Urinary bladder (tissue), 4 donors: ENCODE results near the gene THRA. TPM values are rescaled to one million over a fixed set of nuclear protein-coding genes. Genes with fewer than 3 reads are reported as not detected.

ENCODE experiments used
- DNase-seq: peaks from one replicate; pipeline ENCODE4 v3.0.0-alpha.2; 2015; ENCODE audit errors: extremely low spot score
- H3K27ac ChIP-seq: one replicate; pipeline ENCODE4 v1.5.1; 2013; ENCODE audit warnings: low read depth, mild to moderate bottlenecking, moderate library complexity
- H3K36me3 ChIP-seq: one replicate; pipeline ENCODE4 v1.6.1; 2013; ENCODE audit warnings: mild to moderate bottlenecking, moderate library complexity; ENCODE audit not compliant: insufficient read depth
- H3K4me1 ChIP-seq: one replicate; pipeline ENCODE4 v1.6.1; 2013; ENCODE audit warnings: mild to moderate bottlenecking, moderate library complexity; ENCODE audit not compliant: insufficient read depth
- H3K4me3 ChIP-seq: one replicate; pipeline ENCODE4 v1.5.1; 2013; ENCODE audit warnings: low read depth, low read length
- WGBS: extraction: QIAGEN DNeasy Blood & Tissue Kit; methylation state at CpG from one replicate; pipeline ENCODE4 v1.1.7; 2013; 5-methylcytosine and 5-hydroxymethylcytosine counted together
- polyA plus RNA-seq: library from polyadenylated mRNA; stranded (reverse); fragments of 200-250 nt; gene quantifications from one replicate; pipeline ENCODE4 v1.2.3, GENCODE V29; 2013
- total RNA-seq: library from RNA; depleted of rRNA; stranded (reverse); fragments of >200 nt; gene quantifications from one replicate; pipeline ENCODE4 v1.2.3, GENCODE V29; 2014
- donor health status: healthy with polysubstance abuse.
- donor health status: healthy.

THRA gene
- total and polyA plus RNA-seq, 2 donors: 35.5 to 76.3 TPM

DNA sequence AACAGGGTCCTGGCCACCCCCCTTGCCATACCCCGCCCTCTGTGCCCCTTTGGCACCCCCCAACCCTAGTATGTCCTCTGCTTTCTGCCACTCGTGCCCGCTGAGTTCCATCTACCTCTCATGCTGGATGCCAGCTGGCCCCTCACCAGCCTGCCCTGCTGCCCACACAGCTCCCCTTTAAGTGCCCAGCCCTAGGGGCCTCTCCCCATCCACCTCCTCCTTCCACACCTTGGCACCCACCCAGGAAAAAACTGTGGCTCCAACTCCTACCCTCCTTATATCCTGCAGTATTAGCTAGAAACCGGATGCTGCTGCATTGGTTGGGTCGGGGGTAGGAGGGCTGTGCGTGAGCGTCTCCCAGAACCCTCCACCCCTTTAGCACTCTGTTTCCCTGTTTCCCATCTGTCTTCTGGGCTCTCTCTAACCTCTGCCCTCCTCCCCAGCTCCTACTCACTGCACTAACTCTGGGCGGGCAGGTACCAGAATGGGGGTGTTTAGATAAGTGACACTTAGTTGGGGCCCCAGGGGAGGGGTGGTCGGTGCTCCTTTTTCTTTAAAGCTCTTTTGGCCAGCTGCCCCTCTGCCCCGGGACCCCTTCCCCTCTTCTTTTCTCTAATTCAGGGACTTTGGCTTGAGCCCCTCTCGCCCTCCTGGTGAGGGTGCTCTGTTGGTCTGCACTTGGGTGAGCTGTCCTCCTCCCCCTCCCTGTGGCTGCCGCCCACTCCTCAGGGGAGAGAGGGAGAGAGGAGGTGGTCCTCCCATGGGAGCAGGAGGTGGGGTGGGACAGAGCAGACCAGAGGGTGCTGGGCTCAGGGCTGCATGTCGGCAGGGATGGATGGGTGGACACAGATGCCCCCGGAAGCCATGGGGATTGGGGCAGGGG, 27.7 kb downstream of the THRA start:
- WGBS: 54% methylated on average over 13 of the region's 14 CpGs
- Histone ChIP-seq H3K36me3 (peaks cover 4% of the 10 kb centered on the region), H3K4me1 (no peaks in the 10 kb centered on the region), H3K4me3 (no peak overlapping the region), H3K27ac (peak overlapping the region; percentile 1)
- no peak for DNase-seq

DNA sequence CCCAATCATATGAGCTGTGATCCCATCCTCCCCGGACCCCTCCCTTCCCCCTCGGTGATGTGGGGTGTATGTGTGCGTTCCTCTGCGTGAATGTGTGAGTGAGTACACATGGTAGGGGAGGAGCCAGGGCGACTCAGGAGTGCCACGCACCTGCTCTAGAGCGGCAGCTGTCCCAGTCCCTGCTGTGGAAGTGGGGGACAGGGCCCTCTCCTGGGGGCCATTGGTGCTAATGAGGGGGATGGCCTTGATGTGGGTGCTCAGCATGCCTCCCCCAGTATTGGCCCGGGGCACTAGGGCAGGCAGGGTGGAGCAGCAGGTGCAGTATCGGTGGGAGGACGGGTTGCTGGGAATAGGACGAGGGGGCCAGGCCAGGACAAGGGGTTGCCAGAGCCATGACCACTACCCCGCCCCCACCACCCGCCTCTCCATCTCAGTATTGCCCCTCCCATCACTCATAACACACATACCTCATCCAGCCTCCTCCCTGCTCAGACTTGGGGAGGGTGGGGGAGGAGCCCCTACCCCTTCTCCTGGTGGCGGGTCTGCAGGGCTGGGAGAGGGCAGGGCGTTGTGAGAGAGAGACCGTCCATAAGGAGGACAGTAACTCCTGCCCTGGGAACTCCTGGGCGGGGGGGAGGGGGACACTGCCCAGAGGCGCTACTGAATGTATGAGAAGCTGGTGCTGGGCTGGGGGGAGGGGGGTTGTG, 29.1 kb downstream of the THRA start:
- no peak overlapping the region for H3K4me3 ChIP-seq
- peaks cover 4% of the 10 kb centered on the region for H3K36me3 ChIP-seq
- no peak for DNase-seq
- H3K27ac ChIP-seq: peak overlapping the region; percentile 63
- 44% methylated on average over 18 of the region's 18 CpGs for WGBS
- no peaks in the 10 kb centered on the region for H3K4me1 ChIP-seq

- no peak overlapping the region for H3K27ac ChIP-seq
- no peak overlapping the region for H3K4me3 ChIP-seq
- no peak for DNase-seq
- WGBS: 18% methylated on average over 3 of the region's 3 CpGs
- H3K4me1 ChIP-seq: no peaks in the 10 kb centered on the region
- H3K36me3 ChIP-seq: peaks cover 2% of the 10 kb centered on the region
Measured at GRCh38 chr17:40092581-40092980, 29.8 kb downstream of the THRA start.

- DNase-seq: no peak
- 62% methylated on average over 29 of the region's 29 CpGs for WGBS
- Histone ChIP-seq H3K27ac (no peak overlapping the region), H3K4me1 (no peaks in the 10 kb centered on the region), H3K36me3 (no peaks in the 10 kb centered on the region), H3K4me3 (no peak overlapping the region)
Measured at GRCh38 chr17:40093005-40093579, 30.3 kb downstream of the THRA start.

DNA sequence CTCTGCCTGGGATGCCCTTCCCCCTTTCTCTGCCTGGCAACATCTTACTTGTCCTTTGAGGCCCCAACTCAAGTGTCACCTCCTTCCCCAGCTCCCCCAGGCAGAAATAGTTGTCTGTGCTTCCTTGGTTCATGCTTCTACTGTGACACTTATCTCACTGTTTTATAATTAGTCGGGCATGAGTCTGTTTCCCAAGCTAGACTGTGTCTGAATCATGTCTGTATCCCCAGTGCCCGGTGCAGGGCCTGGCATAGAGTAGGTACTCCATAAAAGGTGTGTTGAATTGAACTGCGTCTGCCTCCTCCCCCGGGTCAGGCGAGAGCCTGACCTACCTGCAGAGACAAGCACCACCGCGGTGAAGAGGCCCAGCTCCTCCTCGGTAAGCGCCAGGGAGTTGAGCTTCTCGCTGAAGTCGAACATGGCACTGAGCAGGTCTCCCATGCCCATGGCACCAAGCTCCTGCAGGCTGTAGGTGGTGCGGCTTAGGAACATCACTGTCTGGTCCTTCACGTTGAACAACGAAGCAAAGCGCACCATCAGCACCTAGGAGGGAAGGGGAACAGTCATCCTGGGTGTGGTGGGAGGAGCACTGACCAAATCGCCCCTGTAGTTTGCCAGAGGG, 30.9 kb downstream of the THRA start:
- no peak overlapping the region for H3K4me3 ChIP-seq
- no peak overlapping the region for H3K27ac ChIP-seq
- WGBS: 77% methylated on average over 16 of the region's 16 CpGs
- no peaks in the 10 kb centered on the region for H3K4me1 ChIP-seq
- no peak for DNase-seq
- no peaks in the 10 kb centered on the region for H3K36me3 ChIP-seq

GRCh38 chr17:40094874-40095273, 32.1 kb downstream of the THRA start:
- Histone ChIP-seq H3K4me1 (no peaks in the 10 kb centered on the region), H3K36me3 (no peaks in the 10 kb centered on the region), H3K4me3 (no peak overlapping the region), H3K27ac (peak overlapping the region; percentile 12)
- 82% methylated on average over 14 of the region's 14 CpGs for WGBS
- DNase-seq: no peak

DNA sequence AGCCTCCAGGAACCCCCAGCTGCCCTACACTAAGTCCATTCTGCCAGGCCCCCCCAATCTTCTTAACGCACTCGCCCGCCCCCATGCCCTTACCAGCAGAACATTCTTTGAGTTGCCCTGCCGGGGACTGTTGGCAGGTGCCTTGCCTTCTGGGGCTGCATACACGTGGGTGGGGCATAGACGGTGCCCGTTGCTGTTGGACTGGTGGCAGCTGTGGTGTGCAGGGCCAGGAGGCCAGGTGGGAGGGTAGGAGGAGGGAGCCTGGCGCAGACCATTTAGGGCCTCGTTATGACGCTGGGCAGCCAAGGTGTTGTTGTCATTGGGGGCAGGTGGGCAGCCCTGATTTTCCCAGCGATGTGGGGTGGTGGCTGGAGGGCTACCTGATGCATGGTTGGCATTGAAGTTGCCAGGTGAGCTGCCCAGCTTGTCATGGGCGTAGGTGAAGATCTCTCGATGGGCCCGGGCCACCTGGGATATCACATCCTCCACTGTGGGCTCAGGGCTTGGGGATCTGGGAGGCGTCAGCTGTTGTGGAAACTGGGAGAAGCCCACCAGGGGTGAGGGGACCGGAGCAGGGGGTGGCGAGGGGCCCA, 32.7 kb downstream of the THRA start:
- no peak for DNase-seq
- Histone ChIP-seq H3K27ac (peak overlapping the region; percentile 26), H3K4me1 (no peaks in the 10 kb centered on the region), H3K4me3 (no peak overlapping the region), H3K36me3 (no peaks in the 10 kb centered on the region)
- 74% methylated on average over 17 of the region's 17 CpGs for WGBS

DNA sequence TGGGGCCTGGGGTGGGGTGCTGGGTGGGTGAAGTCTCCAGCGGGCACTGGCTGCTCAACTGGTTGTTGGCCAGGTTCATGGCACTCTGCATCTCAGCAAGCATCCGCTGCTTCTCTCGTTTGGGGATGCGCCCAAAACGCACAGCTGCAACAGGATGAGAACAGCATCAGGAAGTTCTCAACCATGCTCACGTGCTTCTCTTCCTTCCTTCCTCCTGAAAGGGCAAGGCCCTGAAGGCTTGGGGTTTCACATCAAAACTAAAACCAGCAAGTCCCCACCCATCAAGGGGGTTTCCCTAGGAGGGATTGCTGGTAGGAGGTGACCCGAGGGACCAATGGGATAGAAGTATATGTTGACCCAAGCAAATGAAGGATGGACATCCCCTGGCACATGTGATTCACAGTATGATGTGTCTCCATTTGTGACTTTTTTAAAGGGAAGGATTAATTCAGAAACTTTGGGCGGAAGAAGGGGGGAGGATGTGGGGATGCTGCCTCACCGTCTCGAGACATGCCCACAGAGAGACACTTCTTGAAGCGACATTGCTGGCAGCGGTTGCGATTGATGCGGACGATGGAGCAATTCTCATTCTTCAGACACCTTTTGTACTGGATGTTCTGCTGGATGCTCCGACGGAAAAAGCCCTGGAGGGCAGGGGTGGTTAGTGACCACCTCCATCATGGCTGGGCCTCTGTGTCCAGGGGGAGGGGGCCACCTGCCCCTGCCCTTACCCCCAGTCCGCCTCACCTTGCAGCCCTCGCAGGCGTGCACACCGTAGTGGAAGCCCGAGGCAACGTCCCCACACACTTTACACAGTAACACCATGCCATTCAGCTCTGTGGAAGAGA, 33.4 kb downstream of the THRA start:
- 56% methylated on average over 23 of the region's 23 CpGs for WGBS
- Histone ChIP-seq H3K36me3 (no peaks in the 10 kb centered on the region), H3K4me1 (no peaks in the 10 kb centered on the region), H3K27ac (peak overlapping the region; percentile 26), H3K4me3 (no peak overlapping the region)
- no peak for DNase-seq

DNA sequence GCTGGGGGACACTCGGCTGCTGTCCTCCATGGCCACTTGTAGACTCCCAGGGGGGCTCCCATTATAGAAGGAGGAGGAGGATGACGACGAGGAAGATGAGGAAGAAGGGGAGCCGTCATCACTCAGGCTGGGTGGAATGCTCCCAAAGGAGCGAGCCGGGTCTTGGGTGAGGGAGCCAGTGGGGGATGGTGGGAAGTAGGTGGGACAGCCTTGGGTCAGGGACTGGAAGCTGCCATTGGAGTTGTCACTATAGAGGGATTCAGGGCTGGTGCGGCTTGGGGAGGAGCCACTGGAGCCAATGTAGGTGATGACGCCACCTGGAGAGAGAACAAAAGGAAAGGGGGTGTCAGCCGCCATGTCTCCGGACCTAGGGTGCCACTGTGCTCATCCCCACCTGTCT, 34.3 kb downstream of the THRA start:
- DNase-seq: no peak
- no peaks in the 10 kb centered on the region for H3K4me1 ChIP-seq

GRCh38 chr17:40097931-40098845, 35.4 kb downstream of the THRA start:
- no peak for DNase-seq
- H3K36me3 ChIP-seq: no peaks in the 10 kb centered on the region
- peak overlapping the region; percentile 80 for H3K27ac ChIP-seq
- WGBS: 34% methylated on average over 9 of the region's 9 CpGs
- H3K4me1 ChIP-seq: no peaks in the 10 kb centered on the region
- H3K4me3 ChIP-seq: peak overlapping the region; percentile 32

More for the DNA sequence above, 34.3 kb downstream of the THRA start:
- H3K36me3 ChIP-seq: no peaks in the 10 kb centered on the region
- WGBS: 71% methylated on average over 10 of the region's 10 CpGs
- H3K4me3 ChIP-seq: no peak overlapping the region
- peak overlapping the region; percentile 11 for H3K27ac ChIP-seq

GRCh38 chr17:40098846-40099618, 36.3 kb downstream of the THRA start:
- WGBS: under 1% methylated on average over 52 of the region's 52 CpGs
- H3K36me3 ChIP-seq: no peaks in the 10 kb centered on the region
- DNase-seq: no peak

More at GRCh38 chr17:40098846-40099618, 36.3 kb downstream of the THRA start:
- Histone ChIP-seq H3K27ac (peak overlapping the region; percentile 92), H3K4me1 (peaks cover 2% of the 10 kb centered on the region), H3K4me3 (peak overlapping the region; percentile 83)
